Neural progenitor cell (in vitro differentiated cells): ENCODE results near the gene DDX49. TPM values are rescaled to one million over a fixed set of nuclear protein-coding genes. Genes with fewer than 3 reads are reported as not detected.
A peak's percentile ranks its signal among the peaks of the same experiment; 100 is the strongest.
"Not testable (repeated sequence)": the region's sequence is repeated elsewhere in the genome, so short reads cannot be mapped to it uniquely, and the experiment has no call there.

Experiments used
- DNase-seq: peaks from one replicate; pipeline ENCODE4 v3.0.0-alpha.2; 2016; ENCODE audit warnings: low spot score
- H2AFZ ChIP-seq: fragments of 200-600 bp; sonication (generic); replicated peaks from 2 replicates; pipeline ENCODE4 v1.6.1; 2016; ENCODE audit warnings: antibody characterized with exemption
- H3F3A ChIP-seq: fragments of 200-600 bp; sonication (generic); 2 replicates; pipeline ENCODE4 v1.6.1; 2016; ENCODE audit warnings: antibody characterized with exemption, low read depth
- H3K27ac ChIP-seq: fragments of 200-600 bp; sonication (generic); 2 replicates; pipeline ENCODE4 v1.5.1; 2016; ENCODE audit warnings: mild to moderate bottlenecking
- H3K27me3 ChIP-seq: fragments of 200-600 bp; sonication (generic); 2 replicates; pipeline ENCODE4 v1.6.1; 2016; ENCODE audit warnings: mild to moderate bottlenecking, moderate library complexity
- H3K36me3 ChIP-seq: fragments of 200-600 bp; sonication (generic); 2 replicates; pipeline ENCODE4 v1.5.1; 2016
- H3K4me1 ChIP-seq: fragments of 200-600 bp; sonication (generic); 2 replicates; pipeline ENCODE4 v1.6.1; 2016; ENCODE audit warnings: mixed run types
- H3K4me2 ChIP-seq: fragments of 200-600 bp; sonication (generic); 2 replicates; pipeline ENCODE4 v1.6.1; 2016
- H3K4me3 ChIP-seq: fragments of 200-600 bp; sonication (generic); 2 replicates; pipeline ENCODE4 v1.5.1; 2016
- H3K79me2 ChIP-seq: fragments of 200-600 bp; sonication (generic); 2 replicates; pipeline ENCODE4 v1.6.1; 2016; ENCODE audit warnings: low read depth
- H3K9ac ChIP-seq: fragments of 200-600 bp; sonication (generic); 2 replicates; pipeline ENCODE4 v1.6.1; 2016
- H3K9me3 ChIP-seq: fragments of 200-600 bp; sonication (generic); 2 replicates; pipeline ENCODE4 v1.5.1; 2016; ENCODE audit warnings: low read depth
- H4K20me1 ChIP-seq: fragments of 200-600 bp; sonication (generic); 2 replicates; pipeline ENCODE4 v1.6.1; 2016; ENCODE audit warnings: low read depth
- H3K27ac Mint-ChIP-seq: 3 replicates; pipeline ENCODE4 v1.8.0; 2021; ENCODE audit warnings: mixed read lengths
- H3K27me3 Mint-ChIP-seq: 2 replicates; pipeline ENCODE4 v1.8.0; 2022; ENCODE audit warnings: low read depth, mild to moderate bottlenecking, inconsistent platforms, moderate library complexity, mixed read lengths; ENCODE audit not compliant: insufficient read depth
- H3K36me3 Mint-ChIP-seq: 3 replicates; pipeline ENCODE4 v1.8.0; 2021; ENCODE audit warnings: mixed read lengths
- H3K4me1 Mint-ChIP-seq: 3 replicates; pipeline ENCODE4 v1.8.0; 2021; ENCODE audit warnings: mixed read lengths
- H3K4me3 Mint-ChIP-seq: 3 replicates; pipeline ENCODE4 v1.8.0; 2021; ENCODE audit warnings: mild to moderate bottlenecking, moderate library complexity, mixed read lengths
- H3K9me3 Mint-ChIP-seq: 3 replicates; pipeline ENCODE4 v1.8.0; 2020; ENCODE audit warnings: mixed read lengths
- EZH2 ChIP-seq: fragments of 200-600 bp; sonication (generic); IDR thresholded peaks from 2 replicates; pipeline ENCODE4 v1.6.1; 2017; ENCODE audit warnings: antibody characterized with exemption, mild to moderate bottlenecking, moderate library complexity
- EZH2phosphoT487 ChIP-seq: fragments of 200-600 bp; sonication (generic); IDR thresholded peaks from 2 replicates; pipeline ENCODE4 v1.6.1; 2017; ENCODE audit warnings: antibody characterized with exemption
- total RNA-seq: library from RNA; depleted of rRNA; stranded (reverse); fragments of >200 nt; gene quantifications from 2 replicates; pipeline ENCODE4 v1.2.3, GENCODE V29; 2015; ENCODE audit warnings: low replicate concordance
- TF ChIP-seq, protein P1 (sequence below): fragments of 200-600 bp; sonication (generic); IDR thresholded peaks from 2 replicates; pipeline ENCODE4 v1.5.1; 2017; ENCODE audit warnings: antibody characterized with exemption, mild to moderate bottlenecking

DDX49 gene
- total RNA-seq, 1 donor from 2014 or later, result 19.9 TPM

- no peak overlapping the region for H3K4me2 ChIP-seq
- H3K27me3 ChIP-seq, result no peaks in the 10 kb centered on the region
- TF ChIP-seq EZH2phosphoT487, result no peak
- TF ChIP-seq EZH2, result no peak
- TF ChIP-seq, protein P1, sequence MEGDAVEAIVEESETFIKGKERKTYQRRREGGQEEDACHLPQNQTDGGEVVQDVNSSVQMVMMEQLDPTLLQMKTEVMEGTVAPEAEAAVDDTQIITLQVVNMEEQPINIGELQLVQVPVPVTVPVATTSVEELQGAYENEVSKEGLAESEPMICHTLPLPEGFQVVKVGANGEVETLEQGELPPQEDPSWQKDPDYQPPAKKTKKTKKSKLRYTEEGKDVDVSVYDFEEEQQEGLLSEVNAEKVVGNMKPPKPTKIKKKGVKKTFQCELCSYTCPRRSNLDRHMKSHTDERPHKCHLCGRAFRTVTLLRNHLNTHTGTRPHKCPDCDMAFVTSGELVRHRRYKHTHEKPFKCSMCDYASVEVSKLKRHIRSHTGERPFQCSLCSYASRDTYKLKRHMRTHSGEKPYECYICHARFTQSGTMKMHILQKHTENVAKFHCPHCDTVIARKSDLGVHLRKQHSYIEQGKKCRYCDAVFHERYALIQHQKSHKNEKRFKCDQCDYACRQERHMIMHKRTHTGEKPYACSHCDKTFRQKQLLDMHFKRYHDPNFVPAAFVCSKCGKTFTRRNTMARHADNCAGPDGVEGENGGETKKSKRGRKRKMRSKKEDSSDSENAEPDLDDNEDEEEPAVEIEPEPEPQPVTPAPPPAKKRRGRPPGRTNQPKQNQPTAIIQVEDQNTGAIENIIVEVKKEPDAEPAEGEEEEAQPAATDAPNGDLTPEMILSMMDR, result no peak
- no peaks in the 10 kb centered on the region for H3F3A ChIP-seq
- no peaks in the 10 kb centered on the region for H4K20me1 ChIP-seq
- Mint-ChIP-seq H3K36me3 (no peaks in the 10 kb centered on the region), H3K4me1 (no peaks in the 10 kb centered on the region), H3K27me3 (peaks cover 4% of the 10 kb centered on the region), H3K9me3 (no peaks in the 10 kb centered on the region), H3K4me3 (no peak overlapping the region), H3K27ac (no peak overlapping the region)
- no peak for DNase-seq
- no peaks in the 10 kb centered on the region for H3K4me1 ChIP-seq
- no peaks in the 10 kb centered on the region for H3K36me3 ChIP-seq
- no peak overlapping the region for H3K27ac ChIP-seq
- H3K9ac ChIP-seq, result no peak overlapping the region
- H3K79me2 ChIP-seq, result no peaks in the 10 kb centered on the region
- no peak overlapping the region for H2AFZ ChIP-seq
- no peak overlapping the region for H3K4me3 ChIP-seq
- H3K9me3 ChIP-seq, result no peaks in the 10 kb centered on the region
Observed at GRCh38 chr19:18951721-18952281, 32.3 kb downstream of the DDX49 start.

GRCh38 chr19:18952364-18953003 lies 33.0 kb downstream of the DDX49 start:
- not testable (repeated sequence) for H3K27me3 Mint-ChIP-seq, H3K4me1 ChIP-seq, DNase-seq, H3K27ac ChIP-seq, H3K79me2 ChIP-seq, H4K20me1 ChIP-seq, H3K27ac Mint-ChIP-seq, H3K4me3 Mint-ChIP-seq, H3K36me3 ChIP-seq, H3K9me3 ChIP-seq, H3K9ac ChIP-seq, H3K9me3 Mint-ChIP-seq, H3K27me3 ChIP-seq, H3K4me3 ChIP-seq, H3K4me1 Mint-ChIP-seq, H2AFZ ChIP-seq, H3F3A ChIP-seq, H3K36me3 Mint-ChIP-seq, H3K4me2 ChIP-seq

GRCh38 chr19:18954094-18954493 lies 34.6 kb downstream of the DDX49 start:
- H3K4me1 ChIP-seq, result no peaks in the 10 kb centered on the region
- TF ChIP-seq, protein P1, result no peak
- TF ChIP-seq EZH2phosphoT487, result no peak
- TF ChIP-seq EZH2, result no peak
- H3K4me3 Mint-ChIP-seq, result peak overlapping the region; percentile 44
- no peaks in the 10 kb centered on the region for H3F3A ChIP-seq
- H3K36me3 Mint-ChIP-seq, result no peaks in the 10 kb centered on the region
- H3K27ac Mint-ChIP-seq, result no peak overlapping the region
- no peak overlapping the region for H3K27ac ChIP-seq
- H3K36me3 ChIP-seq, result no peaks in the 10 kb centered on the region
- DNase-seq, result no peak
- no peaks in the 10 kb centered on the region for H4K20me1 ChIP-seq
- H3K4me2 ChIP-seq, result no peak overlapping the region
- peaks cover 4% of the 10 kb centered on the region for H3K27me3 Mint-ChIP-seq
- no peaks in the 10 kb centered on the region for H3K9me3 Mint-ChIP-seq
- no peak overlapping the region for H2AFZ ChIP-seq
- no peak overlapping the region for H3K4me3 ChIP-seq
- H3K79me2 ChIP-seq, result no peaks in the 10 kb centered on the region
- no peaks in the 10 kb centered on the region for H3K9me3 ChIP-seq
- no peaks in the 10 kb centered on the region for H3K27me3 ChIP-seq
- H3K9ac ChIP-seq, result no peak overlapping the region
- H3K4me1 Mint-ChIP-seq, result no peaks in the 10 kb centered on the region

GRCh38 chr19:18955042-18955441 lies 35.5 kb downstream of the DDX49 start:
- no peak for TF ChIP-seq EZH2phosphoT487
- TF ChIP-seq, protein P1, result no peak
- TF ChIP-seq EZH2, result no peak
- Mint-ChIP-seq H3K27me3 (peaks cover 4% of the 10 kb centered on the region), H3K4me1 (no peaks in the 10 kb centered on the region), H3K36me3 (no peaks in the 10 kb centered on the region), H3K4me3 (no peak overlapping the region), H3K9me3 (no peaks in the 10 kb centered on the region), H3K27ac (no peak overlapping the region)
- H3K4me3 ChIP-seq, result no peak overlapping the region
- H3K9ac ChIP-seq, result no peak overlapping the region
- no peaks in the 10 kb centered on the region for H3K4me1 ChIP-seq
- no peak overlapping the region for H3K4me2 ChIP-seq
- no peaks in the 10 kb centered on the region for H3K27me3 ChIP-seq
- no peaks in the 10 kb centered on the region for H3F3A ChIP-seq
- H3K9me3 ChIP-seq, result no peaks in the 10 kb centered on the region
- no peaks in the 10 kb centered on the region for H4K20me1 ChIP-seq
- no peaks in the 10 kb centered on the region for H3K36me3 ChIP-seq
- no peaks in the 10 kb centered on the region for H3K79me2 ChIP-seq
- no peak for DNase-seq
- no peak overlapping the region for H3K27ac ChIP-seq
- H2AFZ ChIP-seq, result no peak overlapping the region
